UCSD-AML1 (cell line): ENCODE measurements around the gene COX8A.
"Not testable (repeated sequence)": the region's sequence is repeated elsewhere in the genome, so short reads cannot be mapped to it uniquely, and the experiment has no call there.

ENCODE experiments used
- DNase-seq: peaks from one replicate; lab custom pipeline; 2025; ENCODE audit not compliant: unreplicated experiment; lab: John Stamatoyannopoulos, UW

The COX8A gene

GRCh38 chr11:63974259-63975143, at the start of gene COX8A:
Gene COX8A, plus strand, starts transcription at chr11:63974620. Its CDS starts 61 bp downstream, at chr11:63974681.
- DNase-seq, result peak; percentile 97

DNA sequence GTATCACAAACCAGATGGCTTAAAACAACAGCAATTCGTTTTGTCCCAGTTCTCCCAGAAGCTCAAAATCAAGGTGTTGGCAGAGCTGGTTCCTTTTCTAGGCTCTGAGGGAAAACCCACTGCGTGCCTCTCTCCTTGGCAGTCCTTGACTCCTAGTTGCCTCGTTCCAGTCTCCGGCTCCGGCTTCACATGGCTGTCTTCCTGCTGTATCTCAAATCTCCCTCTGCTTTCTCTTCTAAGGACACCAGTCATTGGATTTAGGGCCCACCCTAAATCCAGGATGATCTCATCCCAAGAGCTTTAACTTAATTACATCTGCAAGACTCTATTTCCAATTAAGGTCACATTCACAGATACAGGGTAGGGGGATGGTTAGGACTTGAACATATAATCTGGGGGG, 44.8 kb upstream of the COX8A start:
- DNase-seq, result no peak

DNA sequence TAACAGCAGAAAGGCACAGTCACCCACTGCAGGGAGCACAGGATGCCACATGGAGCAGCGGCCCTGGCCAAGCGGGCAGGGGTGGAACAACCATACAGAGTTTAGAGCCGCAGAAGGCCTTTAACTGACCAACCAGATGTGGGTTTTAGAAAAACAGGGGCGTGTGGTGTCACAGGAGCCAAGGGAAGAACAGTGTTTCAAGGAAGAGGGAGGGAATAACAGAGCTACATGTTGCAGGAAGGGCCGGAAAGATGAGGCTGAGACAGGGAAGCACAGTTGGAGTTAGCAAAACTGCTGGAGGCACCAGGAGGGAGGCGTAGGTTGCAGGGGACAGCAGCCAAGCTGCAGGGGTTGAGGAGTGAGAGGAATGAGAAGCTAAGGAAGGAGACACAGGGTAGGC, 43.4 kb upstream of the COX8A start:
- no peak for DNase-seq

GRCh38 chr11:63931876-63932275, 42.5 kb upstream of the COX8A start:
- no peak for DNase-seq

- DNase-seq, result no peak
These were observed 41.0 kb upstream of the COX8A start for GRCh38 chr11:63933459-63933858.

GRCh38 chr11:63937713-63938478, 36.5 kb upstream of the COX8A start:
- no peak for DNase-seq

DNA sequence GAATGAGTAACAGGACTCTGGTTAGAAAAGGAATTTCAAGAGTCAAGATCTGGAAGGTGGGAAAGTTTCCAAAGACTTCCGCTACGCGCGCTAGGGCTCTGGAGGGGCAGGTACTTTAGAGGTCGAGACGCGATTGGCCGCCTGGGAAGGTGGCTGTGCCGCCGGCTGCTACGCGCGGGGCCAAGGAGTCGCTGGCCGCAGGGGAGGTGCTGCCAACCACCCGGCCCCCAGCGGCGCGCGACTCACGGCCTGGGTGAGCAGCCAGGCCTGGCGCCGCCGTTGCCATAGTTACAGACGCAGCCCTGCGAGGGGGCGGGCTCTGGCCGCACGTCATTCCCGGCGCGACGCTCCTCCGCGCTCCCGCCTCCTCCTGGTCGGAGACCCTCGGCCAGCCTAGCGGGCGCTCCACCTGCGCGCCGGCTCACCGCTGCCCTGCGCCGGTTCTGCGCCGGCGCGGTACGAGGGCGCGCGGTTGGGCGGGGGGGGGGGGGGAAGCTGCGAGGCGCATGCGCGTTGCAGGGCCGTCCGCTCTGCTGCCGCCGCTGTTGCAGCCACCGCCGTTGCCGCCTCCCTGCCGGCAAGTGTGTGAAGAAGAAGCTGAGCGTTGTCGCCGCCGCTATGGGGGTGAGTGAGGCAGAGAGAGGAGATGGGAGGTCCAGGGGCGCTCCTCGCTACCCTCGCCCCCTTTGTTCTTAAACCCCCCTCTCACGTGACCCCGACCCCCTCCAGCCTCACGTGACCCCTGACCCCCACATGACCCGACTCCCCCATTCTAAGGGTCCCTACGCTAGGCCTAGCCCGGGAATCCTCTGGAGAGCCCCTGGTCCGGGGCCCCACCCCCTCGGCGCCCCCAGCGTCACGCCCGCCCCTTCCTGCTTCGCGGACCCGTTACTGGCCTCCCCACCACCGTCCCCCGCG, 35.7 kb upstream of the COX8A start, which contains the start of gene NAA40:
Gene NAA40, plus strand, starts transcription at position 524 of the 918 bp plus-strand sequence. Its CDS starts 95 bp downstream, at position 619.
- DNase-seq, result peak; percentile 97

GRCh38 chr11:63939397-63939891, 35.0 kb upstream of the COX8A start:
- DNase-seq, result no peak

GRCh38 chr11:63940786-63941185, 33.6 kb upstream of the COX8A start:
- no peak for DNase-seq

- DNase-seq, result no peak
These were observed 32.5 kb upstream of the COX8A start for GRCh38 chr11:63941901-63942300.

DNA sequence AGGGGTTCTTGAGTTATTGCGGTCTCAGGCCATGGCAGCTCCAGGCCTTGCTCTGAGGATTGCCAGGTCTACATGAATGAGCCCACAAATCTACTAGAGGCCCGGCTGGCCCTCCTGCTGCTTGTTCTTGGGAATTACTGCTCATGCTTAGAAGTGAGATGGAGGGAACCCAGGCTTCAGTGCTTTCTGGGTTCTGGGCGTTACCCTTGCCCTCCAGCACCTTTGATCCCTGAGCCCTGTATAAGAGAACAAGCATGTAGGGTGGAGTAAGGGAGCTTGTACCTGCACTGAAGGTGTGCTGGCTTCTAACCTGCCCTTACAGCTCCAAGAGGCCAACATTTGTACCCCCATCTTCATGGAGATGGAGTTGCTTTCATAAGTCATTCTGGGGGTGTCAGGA, 31.6 kb upstream of the COX8A start:
- DNase-seq, result no peak

DNA sequence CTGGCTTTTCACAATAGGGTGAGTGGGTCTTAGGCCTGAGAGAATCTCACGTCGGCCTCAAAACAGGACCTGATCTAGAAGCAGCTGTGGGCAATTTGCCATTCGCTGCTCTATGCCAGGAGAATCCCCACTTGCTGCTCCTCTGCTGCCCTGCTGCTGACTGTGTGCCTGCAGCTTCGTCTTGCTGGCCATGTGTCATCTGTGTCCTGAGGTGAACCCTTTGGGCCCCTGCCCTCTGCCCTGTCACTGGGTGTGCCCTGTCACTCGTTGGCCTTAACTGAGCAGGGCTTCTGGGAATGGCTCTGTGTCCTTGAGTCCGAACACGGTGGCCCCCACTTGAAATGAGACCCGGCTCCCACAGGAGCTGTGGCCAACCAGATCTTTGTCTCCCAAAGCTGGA, 29.4 kb upstream of the COX8A start:
- DNase-seq, result no peak

DNA sequence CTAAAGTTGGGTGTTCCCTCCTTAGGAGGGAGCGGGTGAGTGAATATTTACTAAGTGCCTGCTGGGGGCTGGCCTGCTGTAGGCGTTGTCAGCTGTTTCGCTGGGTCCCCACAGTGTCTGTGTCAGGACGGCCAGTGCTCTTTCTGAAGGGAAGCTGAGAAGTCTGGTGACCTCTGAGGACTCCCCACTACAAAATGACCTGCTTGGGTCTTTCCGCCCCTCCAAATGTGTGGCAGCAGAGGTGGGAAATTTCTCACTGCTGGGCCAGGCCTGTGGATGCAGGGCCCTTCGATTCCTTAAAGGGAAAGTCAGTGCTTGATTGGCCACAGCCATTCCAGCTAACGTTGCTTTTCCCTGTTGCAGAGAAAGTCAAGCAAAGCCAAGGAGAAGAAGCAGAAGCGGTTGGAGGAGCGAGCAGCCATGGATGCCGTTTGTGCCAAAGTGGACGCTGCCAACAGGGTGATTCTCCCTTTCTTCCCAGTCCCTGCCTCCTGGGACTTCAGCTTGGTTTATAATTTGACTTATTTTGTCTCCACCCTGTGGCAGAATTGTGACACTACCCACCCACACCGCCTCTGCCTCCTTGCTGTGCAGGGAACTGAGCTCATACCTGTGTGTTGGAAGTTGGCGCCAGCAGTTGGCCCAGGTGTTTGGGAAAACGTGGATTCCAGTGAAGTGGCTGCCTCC, 28.8 kb upstream of the COX8A start:
- DNase-seq, result peak; percentile 37

DNA sequence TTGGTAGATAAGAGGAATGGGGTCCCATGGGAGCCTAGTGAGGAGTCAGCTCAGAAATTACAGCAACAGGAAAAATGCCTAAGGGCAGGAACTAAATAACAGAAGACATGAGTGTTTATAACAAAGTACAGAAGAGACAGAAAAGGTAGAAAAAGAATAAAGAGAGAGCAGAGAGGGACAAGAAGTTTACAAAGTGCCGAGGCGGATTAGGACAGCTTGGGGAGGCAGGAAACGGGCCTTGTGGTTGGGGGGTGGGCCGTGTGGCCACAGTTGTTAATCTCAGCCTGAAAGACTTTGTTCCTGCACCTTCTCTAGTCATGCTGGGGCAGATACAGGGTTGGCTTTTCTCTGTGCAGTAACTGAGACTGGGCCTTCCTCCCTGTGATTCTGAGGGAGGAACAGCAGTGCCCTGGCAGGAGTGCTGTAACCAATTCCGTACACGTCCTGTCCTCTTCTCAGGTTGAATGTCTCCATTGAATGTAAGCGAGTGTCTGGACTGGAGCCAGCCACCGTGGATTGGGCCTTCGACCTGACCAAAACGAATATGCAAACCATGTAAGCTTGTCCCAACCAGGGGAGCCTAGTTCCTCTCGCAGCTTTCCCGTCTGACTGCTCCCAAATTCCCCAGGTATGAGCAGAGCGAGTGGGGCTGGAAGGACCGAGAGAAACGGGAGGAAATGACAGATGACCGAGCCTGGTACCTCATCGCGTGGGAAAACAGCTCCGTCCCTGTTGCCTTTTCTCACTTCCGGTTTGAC, 22.5 kb upstream of the COX8A start:
- DNase-seq, result peak; percentile 62

GRCh38 chr11:63952570-63952969, 21.9 kb upstream of the COX8A start:
- no peak for DNase-seq

GRCh38 chr11:63958008-63958407, 16.4 kb upstream of the COX8A start:
- DNase-seq, result no peak

GRCh38 chr11:63961608-63962412, 12.6 kb upstream of the COX8A start:
- DNase-seq, result no peak

- not testable (repeated sequence) for DNase-seq
These were observed 10.5 kb upstream of the COX8A start for GRCh38 chr11:63963895-63964294.

DNA sequence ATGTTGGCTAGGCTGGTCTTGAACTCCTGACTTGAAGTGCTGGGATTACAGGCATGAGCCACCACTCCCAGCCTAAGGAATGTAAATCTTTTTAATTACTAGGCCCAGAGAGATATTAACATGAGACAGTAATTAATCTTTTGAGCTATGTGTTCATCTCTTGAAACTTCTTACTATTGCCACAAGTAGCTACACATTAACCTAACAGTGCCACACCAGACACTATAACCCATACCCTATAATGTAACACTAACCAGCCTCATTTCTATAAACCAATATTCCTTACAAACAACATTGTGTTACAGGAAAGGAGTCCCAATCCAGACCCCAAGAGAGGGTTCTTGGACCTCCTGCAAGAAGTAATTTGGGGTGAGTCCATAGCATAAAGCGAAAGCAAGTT, 8.0 kb upstream of the COX8A start:
- DNase-seq, result no peak
